ENCODE measurements around the gene KCNJ9. TPM values are rescaled to one million over a fixed set of nuclear protein-coding genes. Genes with fewer than 3 reads are reported as not detected.

Gene KCNJ9
- total and polyA plus RNA-seq, 4 donors: not detected

GRCh38 chr1:160127865-160128523 is 46.7 kb downstream of the KCNJ9 start:
- Histone ChIP-seq H3K27me3 (ENCODE audit: control insufficient read depth in 4 of 4, insufficient read depth in 4 of 4, low read length in 3 of 4) (no peaks in the 10 kb centered on the region), H3K4me3 (ENCODE audit: low read depth in 1 of 3, low read length in 3 of 3) (no peak overlapping the region), H3K4me1 (ENCODE audit: control insufficient read depth in 4 of 4, insufficient read depth in 4 of 4, low read length in 3 of 4) (peaks cover 0 to 3% (median 0%) of the 10 kb centered on the region in 4 donors), H3K9ac (ENCODE audit: low read depth in 1 of 2, low read length in 2 of 2) (no peak overlapping the region), H3K27ac (ENCODE audit: low read depth in 1 of 2, low read length in 2 of 2) (no peak overlapping the region), H3K9me3 (ENCODE audit: control insufficient read depth in 4 of 4, low read length in 3 of 4) (no peaks in the 10 kb centered on the region), H3K36me3 (ENCODE audit: control insufficient read depth in 4 of 4, insufficient read depth in 3 of 4, low read depth in 1 of 4, low read length in 3 of 4) (no peaks in the 10 kb centered on the region)
- TF ChIP-seq CTCF (IDR thresholded peaks at IDR 0.05; ENCODE audit: low read depth, low read length, missing input control) (no peak), FOXA2 (IDR thresholded peaks at IDR 0.05) (no peak), FOXA1 (IDR thresholded peaks at IDR 0.05) (no peak), HNF4G (IDR thresholded peaks at IDR 0.05) (no peak), MAX (IDR thresholded peaks at IDR 0.05) (no peak), HNF4A (conservative IDR thresholded peaks at IDR 0.05) (no peak)
- WGBS: 68% methylated on average over 7 of the region's 7 CpGs
- DNase-seq (ENCODE audit: low spot score): no peak

GRCh38 chr1:160128636-160129035 is 47.3 kb downstream of the KCNJ9 start:
- no peak overlapping the region for H3K4me3 ChIP-seq (ENCODE audit: low read depth in 1 of 3, low read length in 3 of 3)
- no peaks in the 10 kb centered on the region for H3K9me3 ChIP-seq (ENCODE audit: control insufficient read depth in 4 of 4, low read length in 3 of 4)
- WGBS: 90% methylated on average over 18 of the region's 18 CpGs
- DNase-seq (ENCODE audit: low spot score): no peak
- no peak overlapping the region for H3K9ac ChIP-seq (ENCODE audit: low read depth in 1 of 2, low read length in 2 of 2)
- TF ChIP-seq SP1 (IDR thresholded peaks at IDR 0.05) (no peak), FOXA1 (IDR thresholded peaks at IDR 0.05) (no peak), EGR1 (IDR thresholded peaks at IDR 0.05; ENCODE audit: low read depth in 2 of 2) (no peak), ATF3 (IDR thresholded peaks at IDR 0.05) (no peak)
- no peaks in the 10 kb centered on the region for H3K27me3 ChIP-seq (ENCODE audit: control insufficient read depth in 4 of 4, insufficient read depth in 4 of 4, low read length in 3 of 4)
- H3K27ac ChIP-seq (ENCODE audit: low read depth in 1 of 2, low read length in 2 of 2): no peak overlapping the region
- no peaks in the 10 kb centered on the region for H3K36me3 ChIP-seq (ENCODE audit: control insufficient read depth in 4 of 4, insufficient read depth in 3 of 4, low read depth in 1 of 4, low read length in 3 of 4)
- peaks cover 0 to 3% (median 0%) of the 10 kb centered on the region in 4 donors for H3K4me1 ChIP-seq (ENCODE audit: control insufficient read depth in 4 of 4, insufficient read depth in 4 of 4, low read length in 3 of 4)

- Histone ChIP-seq H3K4me1 (ENCODE audit: control insufficient read depth in 4 of 4, insufficient read depth in 4 of 4, low read length in 3 of 4) (peaks cover 0 to 3% (median 0%) of the 10 kb centered on the region in 4 donors), H3K4me3 (ENCODE audit: low read depth in 1 of 3, low read length in 3 of 3) (no peak overlapping the region), H3K9me3 (ENCODE audit: control insufficient read depth in 4 of 4, low read length in 3 of 4) (no peaks in the 10 kb centered on the region), H3K36me3 (ENCODE audit: control insufficient read depth in 4 of 4, insufficient read depth in 3 of 4, low read depth in 1 of 4, low read length in 3 of 4) (no peaks in the 10 kb centered on the region), H3K9ac (ENCODE audit: low read depth in 1 of 2, low read length in 2 of 2) (no peak overlapping the region), H3K27ac (ENCODE audit: low read depth in 1 of 2, low read length in 2 of 2) (no peak overlapping the region), H3K27me3 (ENCODE audit: control insufficient read depth in 4 of 4, insufficient read depth in 4 of 4, low read length in 3 of 4) (no peaks in the 10 kb centered on the region)
- 96% methylated on average over 5 of the region's 5 CpGs for WGBS
- no peak for DNase-seq (ENCODE audit: low spot score)
- no peak for TF ChIP-seq YY1 (IDR thresholded peaks at IDR 0.05)
- TF ChIP-seq RAD21 (IDR thresholded peaks at IDR 0.05): no peak
- no peak for TF ChIP-seq TAF1 (conservative IDR thresholded peaks at IDR 0.05)
- no peak for TF ChIP-seq NR2F2 (IDR thresholded peaks at IDR 0.05)
- no peak for TF ChIP-seq ATF3 (IDR thresholded peaks at IDR 0.05)
- TF ChIP-seq FOXA2 (IDR thresholded peaks at IDR 0.05): no peak
- no peak for TF ChIP-seq RXRA (IDR thresholded peaks at IDR 0.05)
- no peak for TF ChIP-seq GABPA (IDR thresholded peaks at IDR 0.05 in 1 of 2, conservative IDR thresholded peaks at IDR 0.05 in 1 of 2)
- no peak for TF ChIP-seq JUND (IDR thresholded peaks at IDR 0.05)
- TF ChIP-seq EGR1 (IDR thresholded peaks at IDR 0.05; ENCODE audit: low read depth in 2 of 2): no peak
- no peak for TF ChIP-seq MAX (IDR thresholded peaks at IDR 0.05)
- TF ChIP-seq HNF4G (IDR thresholded peaks at IDR 0.05): no peak
- no peak for TF ChIP-seq ZBTB33 (IDR thresholded peaks at IDR 0.05)
- TF ChIP-seq CTCF (IDR thresholded peaks at IDR 0.05; ENCODE audit: low read depth, low read length, missing input control): no peak
Measured at GRCh38 chr1:160129046-160129445, 47.7 kb downstream of the KCNJ9 start.

All from liver (tissue), 9 donors.